Cardiac fibroblast (primary cell): ENCODE measurements around the gene EMP2.
"Not testable (repeated sequence)": the region's sequence is repeated elsewhere in the genome, so short reads cannot be mapped to it uniquely, and the experiment has no call there.

ENCODE experiments used
- DNase-seq, 2 donors: peaks; one replicate each; pipeline versions ENCODE4 v3.0.0 to v3.0.0-alpha.2; 2010; ENCODE audit warnings: low read depth in 2 of 2
- H3K4me3 ChIP-seq, 2 donors: replicated peaks in 1 of 2; 1 replicate in 1 of 2; 2 replicates in 1 of 2; pipeline ENCODE4 v1.5.1; 2011; ENCODE audit warnings: low read depth in 2 of 2, low read length in 2 of 2, mild to moderate bottlenecking in 2 of 2, moderate library complexity in 1 of 2
- CTCF ChIP-seq: IDR thresholded peaks from one replicate; pipeline ENCODE4 v1.5.1; 2011; ENCODE audit warnings: low read depth, mild to moderate bottlenecking, low read length, inconsistent platforms

The EMP2 gene

DNA sequence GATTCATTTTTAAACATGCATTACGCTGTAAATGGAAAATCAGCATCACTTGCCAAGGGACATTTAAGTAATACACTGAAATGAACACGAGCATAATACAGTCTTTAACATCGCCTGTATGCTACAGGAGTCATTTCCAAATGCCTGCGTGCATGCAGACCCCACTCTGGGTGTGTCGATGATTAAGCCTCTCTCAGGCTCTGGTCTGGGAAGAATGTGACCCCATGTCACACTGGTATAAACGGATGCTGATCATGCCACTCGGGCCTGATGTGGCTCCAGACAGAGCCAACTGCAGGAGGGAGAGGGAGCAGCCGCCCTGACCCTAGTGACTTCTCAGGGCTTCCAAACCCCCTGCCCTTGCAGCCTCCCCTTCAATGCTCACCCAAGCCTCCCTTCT is 10.8 kb downstream of the EMP2 start:
- no peak for DNase-seq
- H3K4me3 ChIP-seq = no peak overlapping the region
- TF ChIP-seq CTCF = no peak

- no peak overlapping the region for H3K4me3 ChIP-seq
- no peak for TF ChIP-seq CTCF
- DNase-seq = no peak
These were observed 13.8 kb downstream of the EMP2 start for GRCh38 chr16:10566613-10567012.

GRCh38 chr16:10565167-10565566 is 15.2 kb downstream of the EMP2 start:
- TF ChIP-seq CTCF = no peak
- peak in 1 of 2 donors; percentile 34 for DNase-seq
- no peak overlapping the region for H3K4me3 ChIP-seq

- H3K4me3 ChIP-seq = no peak overlapping the region
- DNase-seq = no peak
- no peak for TF ChIP-seq CTCF
These were observed 15.8 kb downstream of the EMP2 start for GRCh38 chr16:10564591-10564990.

DNA sequence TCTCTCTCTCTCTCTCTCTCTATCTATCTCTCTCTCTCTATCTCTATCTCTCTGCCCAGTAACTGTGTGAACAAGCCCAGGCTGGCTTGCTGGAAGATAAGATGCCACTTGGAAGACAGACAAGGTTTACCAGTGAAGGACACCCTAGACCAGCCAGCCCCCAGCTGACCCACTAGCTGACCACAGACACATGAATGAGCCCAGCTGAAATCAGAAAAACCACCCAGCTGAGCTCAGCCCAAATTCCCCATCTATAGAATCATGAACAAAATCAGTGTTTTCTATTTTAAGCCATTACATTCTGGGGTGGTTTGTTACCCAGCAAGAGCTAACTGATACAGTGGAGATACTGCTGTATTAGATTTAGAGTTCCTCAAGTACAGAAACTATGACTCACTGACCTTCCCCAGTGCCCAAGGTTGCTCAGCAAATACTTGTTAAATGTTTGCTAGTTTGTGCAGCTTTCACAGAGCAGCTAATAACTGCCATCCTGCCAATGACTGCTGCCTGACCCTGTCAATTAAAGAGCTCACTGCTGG is 18.0 kb downstream of the EMP2 start:
- TF ChIP-seq CTCF = no peak
- no peak for DNase-seq
- no peak overlapping the region for H3K4me3 ChIP-seq

DNA sequence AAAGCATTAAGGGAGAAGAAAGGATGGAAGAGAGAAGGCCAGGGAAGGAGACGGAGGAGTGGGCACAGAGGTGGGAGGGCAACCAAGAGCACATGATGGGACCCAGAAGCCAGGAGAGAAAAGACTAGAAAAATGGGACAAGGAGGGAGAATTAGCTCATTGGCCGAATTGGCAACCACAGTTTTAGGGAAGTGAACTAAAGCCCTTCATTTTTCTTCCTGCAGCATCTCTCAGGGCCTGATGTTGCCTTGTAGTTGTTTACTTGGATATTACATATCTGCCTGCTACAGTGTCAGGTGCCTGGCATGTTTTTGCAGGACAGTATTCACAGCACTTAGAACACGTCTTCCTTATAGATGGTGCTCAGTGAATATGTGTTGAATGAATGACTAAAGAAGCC is 19.0 kb downstream of the EMP2 start:
- no peak for TF ChIP-seq CTCF
- no peak for DNase-seq
- H3K4me3 ChIP-seq = no peak overlapping the region

GRCh38 chr16:10561001-10561400 is 19.4 kb downstream of the EMP2 start:
- no peak for TF ChIP-seq CTCF
- no peak overlapping the region for H3K4me3 ChIP-seq
- DNase-seq = no peak

DNA sequence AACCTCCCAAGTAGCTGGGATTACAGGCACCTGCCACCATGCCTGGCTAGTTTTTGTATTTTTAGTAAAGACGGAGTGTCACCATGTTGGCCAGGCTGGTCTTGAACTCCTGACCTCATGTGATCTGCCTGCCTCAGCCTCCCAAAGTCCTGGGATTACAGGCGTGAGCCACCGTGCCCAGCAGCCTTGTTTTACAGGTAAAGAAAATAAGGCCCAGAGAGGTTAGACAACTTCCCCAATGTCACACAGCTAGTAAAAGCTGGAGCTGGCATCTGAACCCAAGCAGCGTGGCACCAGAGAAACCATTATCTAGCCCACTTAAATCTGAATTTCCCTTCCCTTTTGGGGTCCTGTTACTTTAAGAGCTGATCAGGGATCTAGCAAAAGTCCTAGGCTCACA is 20.6 kb downstream of the EMP2 start:
- not testable (repeated sequence) for H3K4me3 ChIP-seq, DNase-seq
